Right lobe of liver (tissue), 4 donors: ENCODE measurements around the gene SLC25A44.

ENCODE experiments used
- CTCF ChIP-seq, 4 donors: fragments of 200-600 bp in 3 of 4; fragments of 450-650 bp in 1 of 4; IDR thresholded peaks; one replicate each; pipeline versions ENCODE4 v1.5.1 to v1.8.0; 2016 to 2022; ENCODE audit warnings: antibody characterized with exemption in 4 of 4, mild to moderate bottlenecking in 2 of 4
- POLR2A ChIP-seq: fragments of 450-650 bp; IDR thresholded peaks from one replicate; pipeline ENCODE4 v1.6.1; 2017; ENCODE audit warnings: antibody characterized with exemption, mild to moderate bottlenecking
- donor health status: DM: no; HTN: no; CAD: no.
- donor health status: DM: no; HTN: no; CAD: no.
- donor health status: DM: no; HTN: yes; CAD: no.

- TF ChIP-seq CTCF (IDR thresholded peaks at IDR 0.05): no peak
- TF ChIP-seq POLR2A: no peak
Observed at GRCh38 chr1:156226116-156226538, 32.2 kb downstream of the SLC25A44 start.
